Kidney (tissue), 14 donors: ENCODE data around the gene MYO1D. TPM values are rescaled to one million over a fixed set of nuclear protein-coding genes. Genes with fewer than 3 reads are reported as not detected.

ENCODE experiments used
- DNase-seq, 5 donors: peaks; one replicate each; pipeline ENCODE4 v3.0.0-alpha.2; 2013 to 2020
- FAIRE-seq: peaks from 2 replicates; lab custom pipeline; 2012; peaks lifted over from hg19 to GRCh38; lab: Jason Lieb, UNC
- H3K27ac ChIP-seq, 2 donors: one replicate each; pipeline ENCODE4 v1.7.0; 2013; ENCODE audit warnings: low read depth in 2 of 2, low read length in 2 of 2, inconsistent platforms in 1 of 2
- H3K27me3 ChIP-seq: one replicate; pipeline ENCODE4 v1.7.1; 2013; ENCODE audit warnings: low read length, inconsistent platforms; ENCODE audit not compliant: control insufficient read depth, insufficient read depth
- H3K36me3 ChIP-seq, 3 donors: one replicate each; pipeline versions ENCODE4 v1.7.0 to v1.7.1; 2013; ENCODE audit warnings: low read length in 3 of 3, control low read depth in 1 of 3, inconsistent platforms in 1 of 3; ENCODE audit not compliant: insufficient read depth in 3 of 3, control insufficient read depth in 2 of 3
- H3K4me1 ChIP-seq, 3 donors: one replicate each; pipeline versions ENCODE4 v1.7.0 to v1.7.1; 2013; ENCODE audit warnings: low read length in 3 of 3, inconsistent platforms in 1 of 3, low read depth in 1 of 3; ENCODE audit not compliant: control insufficient read depth in 2 of 3, insufficient read depth in 2 of 3
- H3K4me3 ChIP-seq, 3 donors: one replicate each; pipeline versions ENCODE4 v1.7.0 to v1.8.1; 2013; ENCODE audit warnings: low read length in 3 of 3, control low read depth in 1 of 3, inconsistent platforms in 1 of 3
- H3K9ac ChIP-seq, 3 donors: one replicate each; pipeline versions ENCODE4 v1.7.0 to v1.7.1; 2013; ENCODE audit warnings: low read length in 3 of 3, control low read depth in 1 of 3, inconsistent platforms in 1 of 3
- H3K9me3 ChIP-seq, 3 donors: one replicate each; pipeline versions ENCODE4 v1.7.0 to v1.7.1; 2013; ENCODE audit warnings: low read length in 3 of 3, control low read depth in 1 of 3, inconsistent platforms in 1 of 3; ENCODE audit not compliant: control insufficient read depth in 2 of 3, insufficient read depth in 1 of 3
- intact Hi-C: fragments of 100-400 bp; cut with DNase I; formaldehyde crosslinking; loops from one replicate; pipeline ENCODE4 v1.11.1; 2022
- polyA plus RNA-seq: library from polyadenylated mRNA; stranded (reverse); fragments of 350-450 nt; fragmentation: Illumina TruSeq; extraction: RNeasy Lipid Tissue Mini Kit (QIAGEN cat#74804); gene quantifications from one replicate; pipeline ENCODE4 v1.2.3, GENCODE V29; 2014; ENCODE audit warnings: low read depth, low replicate concordance; ENCODE audit not compliant: insufficient read depth
- total RNA-seq: library from RNA; stranded (reverse); fragmentation: NEBNext Ultra II Directional; extraction: Animal tissue kit (Norgen Biotek cat#: 25700); gene quantifications from one replicate; pipeline ENCODE4 v1.2.1, GENCODE V29; 2021
- TF ChIP-seq, protein P1 (sequence below): IDR thresholded peaks from 3 replicates; pipeline ENCODE4 v1.5.1; 2012; ENCODE audit warnings: mild to moderate bottlenecking, moderate library complexity, borderline replicate concordance; ENCODE audit not compliant: insufficient read depth; ENCODE audit errors: extremely low read depth
- donor health status: control.
- donor health status: control.
- donor health status: control.
- donor health status: control.
- donor health status: control.
- donor health status: DM: yes; HTN: yes; CAD: no.
- donor health status: Normal renal cell carcinoma (clear cell type).

The MYO1D gene
- total and polyA plus RNA-seq, 2 donors from 2014 or later = 21.1 to 99.9 TPM

DNA sequence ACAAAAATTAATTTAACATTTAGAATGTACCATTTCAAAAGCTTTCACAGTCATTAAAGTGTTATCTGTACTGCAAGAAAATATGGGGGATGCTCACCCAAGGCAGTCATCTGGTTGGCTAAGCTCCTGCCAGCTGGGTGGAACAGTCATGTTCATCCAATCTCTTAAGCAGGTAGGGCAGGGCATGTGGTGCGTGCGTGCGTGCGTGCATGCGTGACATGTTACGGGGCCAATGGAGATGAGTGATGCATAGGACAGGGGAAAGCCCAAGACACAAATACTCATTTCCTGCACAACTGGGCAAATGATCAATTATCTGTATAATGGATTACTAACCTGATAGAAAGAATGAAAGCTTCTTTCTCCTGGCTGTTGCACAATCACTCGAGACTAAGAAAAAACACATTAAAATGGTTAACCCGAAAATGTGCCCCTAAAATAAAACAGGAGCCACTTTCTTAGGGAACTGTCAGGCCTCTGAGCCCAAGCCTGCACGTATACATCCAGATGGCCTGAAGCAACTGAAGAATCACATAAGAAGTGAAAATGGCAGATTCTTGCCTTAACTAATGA lies 104.4 kb downstream of the MYO1D start:
- peak in 4 of 5 donors; percentile 12 to 61 (median 20) for DNase-seq
- Histone ChIP-seq H3K27me3 (no peaks in the 10 kb centered on the region), H3K9ac (no peak overlapping the region), H3K4me1 (no peaks in the 10 kb centered on the region), H3K4me3 (no peak overlapping the region), H3K36me3 (no peaks in the 10 kb centered on the region), H3K9me3 (no peaks in the 10 kb centered on the region), H3K27ac (no peak overlapping the region)
- no peak for FAIRE-seq
- TF ChIP-seq, protein P1, sequence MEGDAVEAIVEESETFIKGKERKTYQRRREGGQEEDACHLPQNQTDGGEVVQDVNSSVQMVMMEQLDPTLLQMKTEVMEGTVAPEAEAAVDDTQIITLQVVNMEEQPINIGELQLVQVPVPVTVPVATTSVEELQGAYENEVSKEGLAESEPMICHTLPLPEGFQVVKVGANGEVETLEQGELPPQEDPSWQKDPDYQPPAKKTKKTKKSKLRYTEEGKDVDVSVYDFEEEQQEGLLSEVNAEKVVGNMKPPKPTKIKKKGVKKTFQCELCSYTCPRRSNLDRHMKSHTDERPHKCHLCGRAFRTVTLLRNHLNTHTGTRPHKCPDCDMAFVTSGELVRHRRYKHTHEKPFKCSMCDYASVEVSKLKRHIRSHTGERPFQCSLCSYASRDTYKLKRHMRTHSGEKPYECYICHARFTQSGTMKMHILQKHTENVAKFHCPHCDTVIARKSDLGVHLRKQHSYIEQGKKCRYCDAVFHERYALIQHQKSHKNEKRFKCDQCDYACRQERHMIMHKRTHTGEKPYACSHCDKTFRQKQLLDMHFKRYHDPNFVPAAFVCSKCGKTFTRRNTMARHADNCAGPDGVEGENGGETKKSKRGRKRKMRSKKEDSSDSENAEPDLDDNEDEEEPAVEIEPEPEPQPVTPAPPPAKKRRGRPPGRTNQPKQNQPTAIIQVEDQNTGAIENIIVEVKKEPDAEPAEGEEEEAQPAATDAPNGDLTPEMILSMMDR = no peak
- intact Hi-C loops = no loop called here

DNA sequence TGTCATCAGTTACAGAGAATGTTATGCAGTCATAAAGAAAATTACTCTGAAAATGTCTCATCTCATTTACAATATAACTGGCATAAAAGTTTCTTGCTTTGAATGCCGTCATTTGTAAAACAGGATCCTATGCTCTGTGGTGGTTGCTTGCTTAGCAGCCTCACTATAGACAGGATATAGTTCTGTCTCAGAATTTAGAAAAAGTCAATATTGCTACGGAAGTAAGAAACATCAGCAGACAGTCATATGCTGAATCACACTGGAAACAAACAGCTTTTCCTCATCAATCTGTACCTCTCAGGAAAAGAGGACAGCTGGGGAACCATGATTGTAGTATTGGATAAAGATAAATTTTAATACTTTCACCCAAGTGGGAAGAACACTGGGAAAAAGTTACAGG lies 105.5 kb downstream of the MYO1D start:
- Histone ChIP-seq H3K27me3 (no peaks in the 10 kb centered on the region), H3K4me1 (no peaks in the 10 kb centered on the region), H3K4me3 (no peak overlapping the region), H3K9me3 (no peaks in the 10 kb centered on the region), H3K36me3 (no peaks in the 10 kb centered on the region), H3K9ac (no peak overlapping the region), H3K27ac (no peak overlapping the region)
- no peak for DNase-seq
- TF ChIP-seq, protein P1 = no peak
- intact Hi-C loops = no loop called here
- FAIRE-seq = no peak

DNA sequence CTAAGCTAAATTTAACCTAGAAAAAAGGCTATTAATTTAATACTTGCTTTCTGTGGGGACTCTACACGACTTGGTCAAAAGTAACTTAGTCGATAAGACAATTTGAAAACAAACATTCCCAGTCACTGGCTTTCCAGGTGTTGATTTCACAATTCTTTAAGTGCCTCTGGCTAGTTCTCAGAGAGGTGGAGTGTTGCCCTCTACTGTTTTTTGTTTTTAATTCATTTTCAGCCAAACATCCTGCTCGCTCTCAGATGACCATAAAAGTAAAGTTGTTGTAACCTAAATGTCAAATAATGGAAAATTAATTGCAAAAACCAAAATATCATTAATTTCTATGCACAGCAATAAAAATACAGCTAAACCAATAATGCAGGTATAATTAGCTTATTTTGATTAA lies 107.1 kb downstream of the MYO1D start:
- Histone ChIP-seq H3K36me3 (no peaks in the 10 kb centered on the region), H3K9ac (no peak overlapping the region), H3K27ac (no peak overlapping the region), H3K27me3 (no peaks in the 10 kb centered on the region), H3K4me1 (no peaks in the 10 kb centered on the region), H3K4me3 (no peak overlapping the region), H3K9me3 (no peaks in the 10 kb centered on the region)
- DNase-seq (peak in 2 of 5 donors; percentile 18 to 38), FAIRE-seq (no peak)
- TF ChIP-seq, protein P1 = no peak
- intact Hi-C loops = no loop called here
